HG03095 (cell line): ENCODE results near the gene ARHGAP18.
A peak's percentile ranks its signal among the peaks of the same experiment; 100 is the strongest.

Experiments used
- ATAC-seq: cut with Tn5 transposase; IDR thresholded peaks from one replicate; pipeline ENCODE4 v1.9.1; 2021; ENCODE audit warnings: moderate library complexity; ENCODE audit not compliant: unreplicated experiment

The ARHGAP18 gene

DNA sequence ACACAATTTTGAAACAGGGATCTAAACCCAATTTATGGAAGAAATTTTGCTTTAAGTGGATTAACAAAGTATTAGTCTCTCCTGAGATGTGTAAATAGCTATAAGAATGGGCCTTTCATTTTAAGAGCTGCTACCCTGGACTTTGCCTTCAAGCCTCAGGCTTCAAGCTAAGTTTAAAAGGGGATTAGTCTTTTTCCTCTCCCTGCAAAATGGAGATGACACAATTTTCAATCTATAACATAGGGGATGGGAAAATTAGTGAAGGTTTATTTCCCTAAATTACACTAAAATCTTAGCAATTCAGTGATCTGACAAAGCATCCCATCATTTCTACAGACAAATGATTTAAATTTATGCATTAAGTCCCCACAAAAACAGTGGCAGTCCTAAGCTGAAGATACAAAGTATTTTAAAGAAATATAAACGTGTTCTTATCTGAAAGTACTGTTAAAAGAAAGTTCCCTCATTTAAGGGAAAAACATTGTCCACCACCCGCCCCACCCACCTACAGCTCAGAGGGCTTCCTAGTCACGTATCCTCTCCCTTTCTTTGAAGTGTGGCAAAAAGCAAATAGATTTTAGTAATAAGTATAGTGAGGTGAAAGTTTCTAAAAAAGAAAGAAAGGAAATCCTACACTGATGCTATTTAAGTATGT, 14.5 kb downstream of the ARHGAP18 start:
- ATAC-seq, result peak; percentile 67

DNA sequence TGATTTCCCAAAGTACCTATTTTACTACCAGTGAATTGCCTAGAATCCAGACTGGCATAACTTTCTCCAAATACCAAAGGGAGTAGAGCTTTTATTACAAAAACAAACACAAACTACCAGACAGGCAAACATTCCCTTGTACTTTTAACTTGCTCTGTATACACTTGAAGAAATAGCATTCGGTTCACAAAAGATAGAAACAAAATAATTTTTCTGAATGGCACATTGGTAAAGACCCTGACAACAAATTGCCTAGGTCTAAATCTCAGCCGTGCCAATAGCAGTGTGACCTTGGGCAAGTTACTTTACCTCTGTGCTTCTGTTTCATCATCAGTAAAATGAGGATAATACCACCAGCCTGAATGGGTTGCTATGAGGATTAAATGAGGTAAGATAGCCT, 15.9 kb downstream of the ARHGAP18 start:
- ATAC-seq, result no peak

DNA sequence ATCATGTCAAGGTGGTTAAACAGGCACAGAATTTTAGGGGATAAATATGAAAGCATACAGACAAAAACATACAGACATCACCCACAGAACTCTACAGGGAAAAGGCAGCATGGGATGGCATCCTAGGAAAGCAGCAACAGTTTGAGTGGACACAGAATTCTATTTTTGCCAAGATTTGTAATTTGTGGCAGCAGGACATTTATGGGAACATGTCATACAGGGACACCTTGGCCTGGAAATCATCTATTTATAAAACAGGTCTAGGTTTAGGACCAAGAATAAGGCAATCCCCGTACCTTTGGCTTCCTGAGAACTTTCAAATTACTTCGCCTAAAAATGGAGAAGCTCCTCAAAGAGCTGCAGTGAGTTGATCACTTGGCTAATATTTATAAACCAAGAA, 17.5 kb downstream of the ARHGAP18 start:
- no peak for ATAC-seq

GRCh38 chr6:129691709-129692108, 18.3 kb downstream of the ARHGAP18 start:
- ATAC-seq, result no peak

- no peak for ATAC-seq
Measured at GRCh38 chr6:129691043-129691640, 18.8 kb downstream of the ARHGAP18 start.

- ATAC-seq, result peak; percentile 66
Measured at GRCh38 chr6:129686941-129687627, 22.9 kb downstream of the ARHGAP18 start.

- ATAC-seq, result no peak
Measured at GRCh38 chr6:129685662-129686031, 24.3 kb downstream of the ARHGAP18 start.

DNA sequence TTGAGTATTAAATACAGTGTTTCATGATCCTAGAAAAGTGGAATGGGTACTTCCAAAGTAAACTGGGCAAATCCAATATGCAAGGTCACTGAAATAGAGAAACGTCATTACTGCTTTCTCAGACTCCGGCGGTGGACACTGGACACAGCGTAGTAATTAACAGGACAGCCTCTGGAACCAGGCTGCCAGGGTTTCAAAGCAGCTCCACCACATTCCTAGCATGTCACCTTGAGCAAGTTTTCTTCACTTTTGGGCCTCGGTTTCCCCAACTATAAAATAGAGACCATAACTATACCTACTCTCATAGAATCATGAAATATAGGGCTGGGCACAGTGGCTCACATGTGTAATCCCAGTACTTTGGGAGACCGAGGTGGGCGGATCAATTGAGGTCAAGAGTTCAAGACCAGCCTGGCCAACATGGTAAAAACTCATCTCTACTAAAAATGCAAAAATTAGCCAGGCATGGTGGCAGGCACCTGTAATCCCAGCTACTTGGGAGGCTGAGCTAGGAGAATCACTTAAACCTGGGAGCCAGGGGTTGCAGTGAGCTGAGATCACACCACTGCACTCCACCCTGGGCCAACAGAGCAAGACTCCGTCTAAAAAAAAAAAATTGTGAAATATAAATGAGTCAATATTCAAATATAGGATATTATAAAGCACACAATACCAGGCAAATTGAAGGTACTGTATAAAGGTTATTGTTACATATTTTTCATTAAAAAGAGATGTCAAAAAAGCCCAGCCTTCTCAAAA, 24.9 kb downstream of the ARHGAP18 start:
- ATAC-seq, result no peak

GRCh38 chr6:129684323-129684884, 25.6 kb downstream of the ARHGAP18 start:
- no peak for ATAC-seq

DNA sequence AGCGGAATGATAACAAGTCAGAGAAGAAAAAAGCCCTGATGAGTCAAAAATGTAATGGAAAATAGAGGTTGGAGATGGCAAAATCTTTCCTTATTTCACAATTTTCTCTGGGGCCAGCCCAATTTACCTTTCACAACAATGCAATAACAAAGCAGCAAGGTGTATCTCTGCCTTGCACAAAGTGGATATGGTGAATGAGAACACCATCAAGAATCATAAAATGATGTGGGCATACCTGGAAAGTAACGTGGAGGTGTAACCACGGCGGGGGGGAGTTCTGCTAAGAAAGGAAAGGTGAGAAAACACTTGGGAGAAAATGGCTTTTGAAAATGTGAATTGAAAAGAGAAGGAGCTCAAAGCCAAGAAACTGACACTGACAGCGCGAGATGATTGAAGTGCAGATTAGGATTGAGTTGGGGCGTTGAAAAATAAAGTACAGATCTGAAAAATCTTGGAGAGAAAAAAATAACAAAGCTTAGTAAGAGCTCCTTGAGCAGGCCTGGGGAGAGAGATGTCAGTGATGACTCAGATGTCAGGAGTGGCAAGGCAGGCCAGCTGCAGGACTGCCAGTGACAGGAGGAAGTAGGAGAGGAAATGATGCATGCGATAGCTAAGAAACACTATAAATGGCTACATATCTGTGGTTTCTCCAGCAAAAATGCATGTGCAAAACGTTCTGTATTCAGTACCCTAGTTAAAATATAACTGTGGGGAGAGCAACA, 26.2 kb downstream of the ARHGAP18 start:
- ATAC-seq, result peak; percentile 89

- no peak for ATAC-seq
Measured at GRCh38 chr6:129681913-129682205, 28.1 kb downstream of the ARHGAP18 start.

- ATAC-seq, result no peak
Measured at GRCh38 chr6:129680633-129681032, 29.3 kb downstream of the ARHGAP18 start.

DNA sequence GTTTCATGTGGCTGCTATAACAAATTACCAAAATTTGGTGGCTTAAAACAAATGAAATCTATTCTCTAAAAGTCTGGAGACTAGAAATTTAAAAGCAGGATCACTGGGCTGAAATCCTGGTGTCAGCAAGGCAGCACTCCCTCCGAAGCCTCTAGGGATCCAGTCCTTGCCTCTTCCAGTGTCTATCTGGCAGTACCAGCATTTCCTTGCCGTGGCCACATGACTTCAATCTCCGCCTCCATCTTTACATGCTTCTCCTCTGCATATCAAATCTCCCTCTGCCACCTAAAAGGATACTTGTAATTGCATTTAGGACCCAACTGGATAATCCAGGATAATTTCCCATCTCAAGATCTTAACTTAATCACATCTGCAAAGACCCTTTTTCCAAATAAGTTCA, 30.2 kb downstream of the ARHGAP18 start:
- ATAC-seq, result no peak

GRCh38 chr6:129679275-129679674, 30.7 kb downstream of the ARHGAP18 start:
- no peak for ATAC-seq

GRCh38 chr6:129678463-129678862, 31.5 kb downstream of the ARHGAP18 start:
- no peak for ATAC-seq

GRCh38 chr6:129677620-129678325, 32.2 kb downstream of the ARHGAP18 start:
- no peak for ATAC-seq

DNA sequence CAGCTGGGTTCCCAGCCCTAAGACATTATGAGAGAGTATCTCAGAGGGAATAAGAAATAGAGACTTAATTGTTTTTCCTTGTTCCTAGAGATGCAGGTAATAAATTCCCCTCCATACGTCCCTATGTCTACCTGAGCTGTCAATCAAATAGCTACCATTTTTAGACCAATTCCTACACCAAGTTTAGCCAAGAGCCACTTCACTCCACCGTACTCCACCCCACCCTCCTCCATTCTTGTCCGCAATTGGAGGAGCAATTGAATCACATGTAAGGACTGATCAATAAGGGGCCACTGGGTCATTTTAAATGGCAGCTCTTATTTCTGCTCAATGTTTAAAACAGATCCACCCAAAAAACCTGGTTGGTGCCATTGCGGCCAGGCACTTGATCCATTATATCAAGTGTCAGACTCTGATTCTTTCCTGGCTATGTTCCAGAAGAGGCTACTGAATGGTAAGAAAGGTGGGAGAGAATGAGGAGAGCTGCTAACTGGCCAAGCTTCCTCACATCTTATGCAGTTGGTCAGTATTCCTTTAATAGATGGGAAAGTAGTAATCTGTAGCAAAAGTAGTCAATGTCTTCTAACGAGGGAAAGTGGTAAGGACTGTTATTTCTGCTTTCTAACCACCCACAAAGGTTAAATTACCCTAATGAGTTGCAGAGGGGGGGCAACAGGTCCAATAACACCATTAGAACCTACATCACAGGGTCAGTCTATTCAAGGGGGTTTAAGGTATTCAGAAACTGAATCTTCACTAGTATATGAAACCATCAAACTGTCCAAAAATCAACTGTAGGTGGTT, 34.1 kb downstream of the ARHGAP18 start:
- no peak for ATAC-seq

DNA sequence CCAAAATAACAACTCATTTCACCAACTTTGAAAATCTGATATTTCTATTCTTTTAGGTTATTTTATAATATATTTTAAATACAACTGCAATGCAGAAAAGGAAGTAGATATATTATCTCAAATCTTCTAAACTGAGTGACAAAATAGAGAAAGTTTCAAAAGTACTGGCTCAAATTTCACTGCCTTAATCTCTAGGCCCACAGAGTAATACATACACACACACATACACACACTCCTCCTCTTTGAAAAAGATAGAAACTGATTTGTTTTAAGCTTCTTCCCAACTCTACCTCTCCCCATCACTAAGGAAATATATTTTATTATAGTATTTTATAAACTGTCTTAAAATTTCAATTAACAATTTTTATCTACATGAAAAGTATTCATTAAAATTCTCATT, 36.2 kb downstream of the ARHGAP18 start:
- no peak for ATAC-seq

GRCh38 chr6:129672881-129673631, 36.9 kb downstream of the ARHGAP18 start:
- peak; percentile 67 for ATAC-seq
